Heart left ventricle (tissue), 16 donors: ENCODE data around the gene CCDC137. TPM values are rescaled to one million over a fixed set of nuclear protein-coding genes. Genes with fewer than 3 reads are reported as not detected.

Experiments
- ATAC-seq, 4 donors: fragments of 200-7000 bp; cut with Tn5 transposase; one replicate each; pipeline ENCODE4 v1.9.1; 2020 to 2022; ENCODE audit warnings: moderate library complexity in 4 of 4, mild to moderate bottlenecking in 3 of 4, moderate number of reproducible peaks in 1 of 4
- DNase-seq, 5 donors: peaks; one replicate each; pipeline ENCODE4 v3.0.0-alpha.2; 2020
- H3K27ac ChIP-seq, 12 donors: fragments of 200-600 bp; sonication (generic) in 4 of 12; one replicate each; pipeline versions ENCODE4 v1.5.0 to v1.8.0; 2016 to 2022; ENCODE audit warnings: mild to moderate bottlenecking in 2 of 12
- H3K27me3 ChIP-seq, 9 donors: fragments of 200-600 bp; sonication (generic) in 2 of 9; one replicate each; pipeline versions ENCODE4 v1.5.1 to v1.8.0; 2016 to 2022; ENCODE audit warnings: mild to moderate bottlenecking in 3 of 9
- H3K36me3 ChIP-seq, 9 donors: fragments of 200-600 bp; sonication (generic) in 2 of 9; one replicate each; pipeline versions ENCODE4 v1.5.0 to v1.8.0; 2018 to 2022; ENCODE audit warnings: mild to moderate bottlenecking in 2 of 9
- H3K4me1 ChIP-seq, 12 donors: fragments of 200-600 bp; sonication (generic) in 4 of 12; one replicate each; pipeline versions ENCODE4 v1.5.0 to v1.8.0; 2016 to 2022; ENCODE audit warnings: mild to moderate bottlenecking in 3 of 12
- H3K4me3 ChIP-seq, 12 donors: fragments of 200-600 bp; sonication (generic) in 4 of 12; one replicate each; pipeline versions ENCODE4 v1.5.0 to v1.8.0; 2017 to 2022; ENCODE audit warnings: mild to moderate bottlenecking in 9 of 12, moderate library complexity in 4 of 12
- H3K9me3 ChIP-seq, 12 donors: fragments of 200-600 bp; sonication (generic) in 4 of 12; one replicate each; pipeline versions ENCODE4 v1.5.0 to v1.8.0; 2016 to 2022; ENCODE audit warnings: mild to moderate bottlenecking in 1 of 12
- CTCF ChIP-seq, 12 donors: fragments of 200-600 bp; sonication (generic) in 4 of 12; IDR thresholded peaks; one replicate each; pipeline versions ENCODE4 v1.5.0 to v1.8.0; 2018 to 2022; ENCODE audit warnings: antibody characterized with exemption in 12 of 12, mild to moderate bottlenecking in 5 of 12
- POLR2A ChIP-seq, 2 donors: fragments of 450-650 bp; IDR thresholded peaks; one replicate each; pipeline ENCODE4 v1.6.1; 2017; ENCODE audit warnings: antibody characterized with exemption in 2 of 2, mild to moderate bottlenecking in 2 of 2, moderate library complexity in 2 of 2
- WGBS, 4 donors: extraction: QIAGEN DNeasy Blood & Tissue Kit in 2 of 4; methylation state at CpG; one replicate each; pipeline versions ENCODE4 v1.1.5 to v1.1.7; 2013 to 2018; 5-methylcytosine and 5-hydroxymethylcytosine counted together
- intact Hi-C, 10 donors: fragments of 100-400 bp; cut with DNase I; formaldehyde crosslinking; loops; one replicate each; pipeline versions ENCODE4 v1.11.1 to v1.14.2; 2022
- polyA plus RNA-seq, 2 donors: library from polyadenylated mRNA; stranded (reverse); fragments of 200-250 nt; gene quantifications; one replicate each; pipeline ENCODE4 v1.2.3, GENCODE V29; 2013
- total RNA-seq, 9 donors: library from RNA; depleted of rRNA in 2 of 9; stranded (reverse); fragments of >200 nt in 2 of 9; fragmentation: NEBNext Ultra II Directional in 3 of 9; extraction: Animal tissue kit (Norgen Biotek cat#: 25700) in 3 of 9; gene quantifications; one replicate each; pipeline versions ENCODE4 v1.1.0 to v1.2.4, GENCODE V29; 2016 to 2023
- donor health status: ischemic (EF 13 %, LVEDD 7.1; RV severe dilation, severe dysfunction).
- donor health status: healthy with polysubstance abuse.
- donor health status: DM: no; HTN: yes; CAD: no.
- donor health status: DM: no; HTN: no; CAD: no.
- donor health status: ischemic (EF 25% LVEDD 6.9; RV normal size, moderate dysfunction).
- donor health status: ischemic (EF 25% LVEDD 5.7; RV mildly dilated, moderate dysfunction).
- donor health status: healthy.
- donor health status: DM: yes; HTN: yes; CAD: no.
- donor health status: ischemic (EF 35%, LVEDD 5.7; RV mildly dilated, moderate dysfunction).
- donor health status: nonischemic (EF 11% LVEDD 7.7; RV severe dilation, severe dysfunction).
- donor health status: DM: yes; HTN: yes; CAD: no.
- donor health status: PGD.
- donor health status: ischemic (EF 29% LVEDD 5.4; RV normal size, mild dysfunction).
- donor health status: nonischemic (EF 23%, LVEDD 6.1; RV moderate dilation, normal function).

Gene CCDC137
- total and polyA plus RNA-seq, 11 donors, result 3.5 to 20.0 (median 7.8) TPM

DNA sequence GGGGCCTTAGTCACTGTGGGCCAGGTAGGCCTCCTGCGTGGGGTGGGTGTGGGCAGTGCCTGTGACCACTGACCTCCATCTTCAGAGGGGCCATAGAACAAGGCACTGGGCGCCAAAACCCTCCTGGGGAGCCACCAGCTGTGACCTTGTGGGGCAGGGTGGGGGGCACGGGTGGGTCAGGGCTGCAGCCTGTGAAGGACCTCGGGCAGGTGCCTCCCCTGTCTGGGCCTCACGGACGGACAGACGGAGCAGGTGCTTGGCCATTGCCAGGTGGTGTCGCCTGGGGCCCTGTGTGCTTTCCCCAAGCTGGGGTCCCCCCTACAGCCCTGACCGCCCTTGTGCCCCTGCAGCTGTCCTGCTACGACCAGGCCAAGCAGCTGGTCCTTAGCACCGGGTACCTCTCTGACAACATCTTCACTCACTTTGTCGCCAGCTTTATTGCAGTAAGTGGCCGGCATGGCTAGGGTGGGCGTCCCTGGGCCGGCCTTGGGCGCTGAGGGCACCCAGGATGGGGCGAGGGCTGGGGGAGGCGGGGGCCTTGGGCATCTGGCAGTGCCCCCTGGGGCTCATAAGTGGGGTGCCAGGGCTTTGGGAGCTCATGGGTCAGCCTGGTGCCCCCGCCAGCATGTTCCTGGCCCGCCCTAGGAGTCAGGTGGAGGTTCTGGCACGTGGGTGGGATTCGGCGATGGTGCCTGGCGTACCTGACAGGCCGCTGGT, 50.7 kb downstream of the CCDC137 start:
- Histone ChIP-seq H3K36me3 (no peaks in the 10 kb centered on the region), H3K9me3 (no peaks in the 10 kb centered on the region), H3K27ac (no peak overlapping the region), H3K27me3 (no peaks in the 10 kb centered on the region), H3K4me3 (no peak overlapping the region), H3K4me1 (peaks cover 0 to 21% (median 13%) of the 10 kb centered on the region in 12 donors)
- intact Hi-C loops, result no loop called here
- WGBS, 4 donors, result 94 to 97% (median 96%) methylated on average over 10 to 25 of the region's 25 CpGs
- no peak for TF ChIP-seq CTCF (IDR thresholded peaks at IDR 0.05)
- no peak for TF ChIP-seq POLR2A (IDR thresholded peaks at IDR 0.05)
- ATAC-seq (no peak), DNase-seq (no peak)

- H3K36me3 ChIP-seq, result no peaks in the 10 kb centered on the region
- no peak for ATAC-seq
Measured at GRCh38 chr17:81717766-81718089, 51.2 kb downstream of the CCDC137 start.

DNA sequence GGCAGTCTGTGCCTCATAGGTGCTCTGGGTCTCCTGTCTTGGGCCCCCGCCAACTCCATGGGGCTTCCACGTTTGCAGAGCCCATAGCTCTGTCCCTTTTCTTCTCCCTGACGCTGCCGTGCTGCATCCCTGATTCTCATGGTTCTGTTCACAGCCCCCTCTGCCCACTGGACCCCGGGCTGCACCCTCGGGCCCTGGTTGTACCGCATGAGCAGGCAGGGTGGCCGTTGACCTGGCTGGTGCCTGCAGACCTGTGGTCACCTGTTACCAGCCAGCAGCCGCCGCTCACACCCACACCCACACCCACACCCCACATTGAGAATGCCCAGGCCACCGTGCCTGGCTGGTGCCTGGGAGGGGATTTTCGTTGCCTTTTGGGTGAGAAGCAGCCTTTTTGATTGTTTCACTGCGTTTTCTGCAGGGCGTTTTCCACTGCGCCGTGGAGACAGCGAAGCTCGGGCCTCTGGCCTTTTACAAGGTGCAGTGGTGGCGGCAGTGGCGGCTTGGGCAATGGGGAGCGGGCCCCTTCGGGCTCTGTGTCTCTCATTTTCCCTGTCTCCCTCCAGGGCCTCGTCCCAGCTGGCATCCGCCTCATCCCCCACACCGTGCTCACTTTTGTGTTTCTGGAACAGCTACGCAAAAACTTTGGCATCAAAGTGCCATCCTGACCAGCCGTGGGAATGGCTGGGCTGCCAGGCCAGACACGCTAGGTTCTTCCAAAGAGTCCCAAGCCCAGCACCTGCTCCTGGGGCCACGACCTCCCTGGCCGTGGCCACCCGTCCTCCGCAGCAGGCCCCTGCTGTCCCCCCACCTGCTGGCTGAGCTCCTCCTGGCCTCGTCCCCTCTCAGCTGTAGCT, 53.1 kb downstream of the CCDC137 start:
- DNase-seq (no peak), ATAC-seq (no peak)
- TF ChIP-seq CTCF (IDR thresholded peaks at IDR 0.05), result no peak
- TF ChIP-seq POLR2A (IDR thresholded peaks at IDR 0.05), result no peak
- Histone ChIP-seq H3K9me3 (no peaks in the 10 kb centered on the region), H3K27ac (no peak overlapping the region), H3K4me1 (peaks cover 0 to 20% (median 11%) of the 10 kb centered on the region in 12 donors), H3K4me3 (no peak overlapping the region), H3K27me3 (no peaks in the 10 kb centered on the region), H3K36me3 (no peaks in the 10 kb centered on the region)
- intact Hi-C loops, result no loop called here
- WGBS, 4 donors, result 89 to 93% (median 92%) methylated on average over 28 to 32 of the region's 33 CpGs

More at GRCh38 chr17:81717766-81718089, 51.2 kb downstream of the CCDC137 start:
- 90 to 100% (median 97%) methylated on average over 2 to 9 of the region's 9 CpGs for WGBS, 4 donors
- intact Hi-C loops, result no loop called here
- Histone ChIP-seq H3K4me1 (peaks cover 0 to 20% (median 14%) of the 10 kb centered on the region in 12 donors), H3K9me3 (no peaks in the 10 kb centered on the region), H3K4me3 (no peak overlapping the region), H3K27ac (no peak overlapping the region), H3K27me3 (no peaks in the 10 kb centered on the region)
- DNase-seq, result no peak
- no peak for TF ChIP-seq CTCF (IDR thresholded peaks at IDR 0.05)

GRCh38 chr17:81720267-81721071, 53.9 kb downstream of the CCDC137 start:
- intact Hi-C loops, result no loop called here
- no peak for ATAC-seq
- peaks cover 0 to 20% (median 11%) of the 10 kb centered on the region in 12 donors for H3K4me1 ChIP-seq
- DNase-seq, result no peak
- H3K27ac ChIP-seq, result no peak overlapping the region
- no peaks in the 10 kb centered on the region for H3K36me3 ChIP-seq
- no peaks in the 10 kb centered on the region for H3K9me3 ChIP-seq
- no peak overlapping the region for H3K4me3 ChIP-seq
- no peak for TF ChIP-seq CTCF (IDR thresholded peaks at IDR 0.05)
- TF ChIP-seq POLR2A (IDR thresholded peaks at IDR 0.05), result no peak
- 82 to 90% (median 85%) methylated on average over 26 to 33 of the region's 33 CpGs for WGBS, 4 donors
- H3K27me3 ChIP-seq, result no peaks in the 10 kb centered on the region
